Aorta (tissue), 5 donors: ENCODE results near the gene CSH1. TPM values are rescaled to one million over a fixed set of nuclear protein-coding genes. Genes with fewer than 3 reads are reported as not detected.
"Not testable (repeated sequence)": the region's sequence is repeated elsewhere in the genome, so short reads cannot be mapped to it uniquely, and the experiment has no call there.

Source experiments
- ATAC-seq: fragments of 200-7000 bp; cut with Tn5 transposase; one replicate; pipeline ENCODE4 v1.9.1; 2022; ENCODE audit warnings: moderate library complexity; ENCODE audit not compliant: low FRiP score
- DNase-seq, 2 donors: peaks; one replicate each; pipeline ENCODE4 v3.0.0-alpha.2; 2020
- H3K27ac ChIP-seq, 2 donors: one replicate each; pipeline ENCODE4 v1.5.1; 2013; ENCODE audit warnings: low read length in 2 of 2, mild to moderate bottlenecking in 2 of 2, moderate library complexity in 2 of 2, control low read depth in 1 of 2, inconsistent platforms in 1 of 2, low read depth in 1 of 2
- H3K27me3 ChIP-seq, 2 donors: one replicate each; pipeline ENCODE4 v1.6.1; 2013; ENCODE audit warnings: control low read depth in 1 of 2, low read length in 1 of 2, mild to moderate bottlenecking in 1 of 2, moderate library complexity in 1 of 2; ENCODE audit not compliant: insufficient read depth in 2 of 2, control insufficient read depth in 1 of 2
- H3K36me3 ChIP-seq, 2 donors: one replicate each; pipeline ENCODE4 v1.6.1; 2013; ENCODE audit warnings: control low read depth in 1 of 2, low read length in 1 of 2, mild to moderate bottlenecking in 1 of 2; ENCODE audit not compliant: insufficient read depth in 2 of 2, control insufficient read depth in 1 of 2
- H3K4me1 ChIP-seq, 2 donors: one replicate each; pipeline ENCODE4 v1.6.1; 2013; ENCODE audit warnings: low read length in 2 of 2, control low read depth in 1 of 2, mild to moderate bottlenecking in 1 of 2, moderate library complexity in 1 of 2; ENCODE audit not compliant: insufficient read depth in 2 of 2, control insufficient read depth in 1 of 2
- H3K4me3 ChIP-seq, 2 donors: one replicate each; pipeline ENCODE4 v1.5.1; 2013; ENCODE audit warnings: low read length in 2 of 2, control low read depth in 1 of 2, mild to moderate bottlenecking in 1 of 2
- H3K9me3 ChIP-seq: one replicate; pipeline ENCODE4 v1.6.1; 2013; ENCODE audit warnings: mild to moderate bottlenecking, low read length; ENCODE audit not compliant: control insufficient read depth
- WGBS, 2 donors: extraction: QIAGEN DNeasy Blood & Tissue Kit; methylation state at CpG; one replicate each; pipeline ENCODE4 v1.1.7; 2013; 5-methylcytosine and 5-hydroxymethylcytosine counted together
- intact Hi-C, 2 donors: fragments of 100-400 bp; cut with DNase I; formaldehyde crosslinking; loops; one replicate each; pipeline versions ENCODE4 v1.14.2 to v1.15.0; 2022
- polyA plus RNA-seq, 2 donors: library from polyadenylated mRNA; stranded (reverse); fragments of 200-250 nt; gene quantifications; one replicate each; pipeline ENCODE4 v1.2.3, GENCODE V29; 2013
- total RNA-seq, 2 donors: library from RNA; stranded (reverse); fragmentation: NEBNext Ultra II Directional; extraction: Animal tissue kit (Norgen Biotek cat#: 25700); gene quantifications; one replicate each; pipeline ENCODE4 v1.2.1, GENCODE V29; 2021
- donor health status: healthy with polysubstance abuse.
- donor health status: Bipolar disorder and iron deficiency.
- donor health status: DM: no; HTN: no; CAD: no.
- donor health status: DM: no; HTN: no; CAD: no.
- donor health status: DM: yes; HTN: yes; CAD: no.

The CSH1 gene
- total and polyA plus RNA-seq, 4 donors = not detected

- H3K9me3 ChIP-seq, H3K36me3 ChIP-seq, intact Hi-C loops, H3K27ac ChIP-seq, ATAC-seq, DNase-seq, H3K4me1 ChIP-seq, H3K4me3 ChIP-seq, H3K27me3 ChIP-seq: not testable (repeated sequence)
- 80 to 82% methylated on average over 9 of the region's 9 CpGs for WGBS, 2 donors
Observed at GRCh38 chr17:63882626-63883126, 13.7 kb downstream of the CSH1 start.

GRCh38 chr17:63881935-63882601, 14.3 kb downstream of the CSH1 start, which contains the start of gene GH2:
TSS of gene GH2 (minus strand) at chr17:63881944. CDS start at chr17:63881801, 143 bp downstream.
- Histone ChIP-seq H3K27me3 (no peaks in the 10 kb centered on the region), H3K4me3 (no peak within 1 kb of the TSS), H3K27ac (no peak within 1 kb of the TSS), H3K9me3 (no peaks in the 10 kb centered on the region), H3K4me1 (no peaks in the 10 kb centered on the region), H3K36me3 (no peaks in the 10 kb centered on the region)
- intact Hi-C loops = no loop called here
- ATAC-seq = no peak
- 40 to 44% methylated on average over 15 of the region's 15 CpGs for WGBS, 2 donors
- DNase-seq = no peak

- H3K27ac ChIP-seq, H3K36me3 ChIP-seq, H3K9me3 ChIP-seq, H3K27me3 ChIP-seq, DNase-seq, intact Hi-C loops, H3K4me3 ChIP-seq, ATAC-seq, H3K4me1 ChIP-seq: not testable (repeated sequence)
- 53 to 57% methylated on average over 11 of the region's 11 CpGs for WGBS, 2 donors
Observed at GRCh38 chr17:63881337-63881736, 15.0 kb downstream of the CSH1 start.

- ATAC-seq = peak; percentile 22
- intact Hi-C loops = no loop called here
- H3K27me3 ChIP-seq = no peaks in the 10 kb centered on the region
- H3K36me3 ChIP-seq = no peaks in the 10 kb centered on the region
- no peaks in the 10 kb centered on the region for H3K9me3 ChIP-seq
- DNase-seq = no peak
- no peaks in the 10 kb centered on the region for H3K4me1 ChIP-seq
- no peak overlapping the region for H3K4me3 ChIP-seq
- WGBS, 2 donors = 87 to 88% methylated on average over 12 of the region's 12 CpGs
- no peak overlapping the region for H3K27ac ChIP-seq
Observed at GRCh38 chr17:63880706-63881105, 15.7 kb downstream of the CSH1 start.

GRCh38 chr17:63878413-63878812, 18.0 kb downstream of the CSH1 start:
- H3K36me3 ChIP-seq, H3K4me1 ChIP-seq, H3K27ac ChIP-seq, H3K9me3 ChIP-seq, ATAC-seq, intact Hi-C loops, H3K27me3 ChIP-seq, DNase-seq, H3K4me3 ChIP-seq: not testable (repeated sequence)
- WGBS, 2 donors = 87 to 92% methylated on average over 9 of the region's 9 CpGs

- H3K36me3 ChIP-seq, H3K27ac ChIP-seq, H3K9me3 ChIP-seq, intact Hi-C loops, H3K4me1 ChIP-seq, ATAC-seq, DNase-seq, H3K27me3 ChIP-seq, H3K4me3 ChIP-seq: not testable (repeated sequence)
- WGBS, 2 donors = 84 to 91% methylated on average over 6 of the region's 6 CpGs
Observed at GRCh38 chr17:63874693-63875092, 21.7 kb downstream of the CSH1 start.

GRCh38 chr17:63874061-63874626, 22.2 kb downstream of the CSH1 start:
- DNase-seq, ATAC-seq, H3K36me3 ChIP-seq, H3K27ac ChIP-seq, H3K4me1 ChIP-seq, H3K27me3 ChIP-seq, intact Hi-C loops, H3K9me3 ChIP-seq, H3K4me3 ChIP-seq: not testable (repeated sequence)
- WGBS, 2 donors = 80 to 84% methylated on average over 6 to 8 of the region's 8 CpGs

GRCh38 chr17:63873577-63873976, 22.8 kb downstream of the CSH1 start, which contains the start of gene CSH2:
TSS of gene CSH2 (minus strand) at chr17:63873677. CDS start at chr17:63873614, 63 bp downstream.
- H3K27ac ChIP-seq, H3K4me3 ChIP-seq, DNase-seq, H3K9me3 ChIP-seq, intact Hi-C loops, ATAC-seq, H3K36me3 ChIP-seq, H3K4me1 ChIP-seq, H3K27me3 ChIP-seq: not testable (repeated sequence)
- WGBS, 2 donors = 86 to 90% methylated on average over 7 of the region's 7 CpGs
